Hepatocyte (in vitro differentiated cells): ENCODE results near the gene TRAF3IP1. TPM values are rescaled to one million over a fixed set of nuclear protein-coding genes. Genes with fewer than 3 reads are reported as not detected.

ENCODE experiments used
- DNase-seq: peaks from one replicate; pipeline ENCODE4 v3.0.0-alpha.2; 2016; ENCODE audit warnings: low spot score
- H2AFZ ChIP-seq: fragments of 200-600 bp; sonication (generic); 2 replicates; pipeline ENCODE4 v1.6.0; 2016; ENCODE audit warnings: antibody characterized with exemption, mild to moderate bottlenecking
- H3K27ac ChIP-seq: fragments of 200-600 bp; sonication (generic); 2 replicates; pipeline ENCODE4 v1.5.1; 2016; ENCODE audit warnings: mild to moderate bottlenecking
- H3K27me3 ChIP-seq: fragments of 200-600 bp; sonication (generic); 2 replicates; pipeline ENCODE4 v1.6.1; 2016
- H3K36me3 ChIP-seq: fragments of 200-600 bp; sonication (generic); replicated peaks from 2 replicates; pipeline ENCODE4 v1.5.1; 2016; ENCODE audit warnings: low read depth; ENCODE audit not compliant: insufficient read depth
- H3K4me1 ChIP-seq: fragments of 200-600 bp; sonication (generic); 2 replicates; pipeline ENCODE4 v1.5.1; 2016; ENCODE audit warnings: mild to moderate bottlenecking, moderate library complexity; ENCODE audit not compliant: insufficient read depth
- H3K4me2 ChIP-seq: fragments of 200-600 bp; sonication (generic); 2 replicates; pipeline ENCODE4 v1.6.0; 2016
- H3K4me3 ChIP-seq: fragments of 200-600 bp; sonication (generic); 2 replicates; pipeline ENCODE4 v1.5.1; 2016; ENCODE audit warnings: mild to moderate bottlenecking
- H3K79me2 ChIP-seq: fragments of 200-600 bp; sonication (generic); 2 replicates; pipeline ENCODE4 v1.6.0; 2017; ENCODE audit warnings: mild to moderate bottlenecking
- H3K9me2 ChIP-seq: fragments of 200-600 bp; sonication (generic); replicated peaks from 2 replicates; pipeline ENCODE4 v1.6.0; 2017; ENCODE audit warnings: mild to moderate bottlenecking; ENCODE audit not compliant: insufficient read depth
- H3K9me3 ChIP-seq: fragments of 200-600 bp; sonication (generic); 2 replicates; pipeline ENCODE4 v1.5.1; 2016; ENCODE audit warnings: low read depth, mild to moderate bottlenecking
- H4K20me1 ChIP-seq: fragments of 200-600 bp; sonication (generic); 2 replicates; pipeline ENCODE4 v1.6.0; 2016; ENCODE audit warnings: mild to moderate bottlenecking; ENCODE audit not compliant: insufficient read depth, poor library complexity, severe bottlenecking
- CTCF ChIP-seq: fragments of 200-600 bp; sonication (generic); IDR thresholded peaks from 2 replicates; pipeline ENCODE4 v1.5.1; 2016; ENCODE audit warnings: antibody characterized with exemption, mild to moderate bottlenecking; ENCODE audit not compliant: poor library complexity
- EZH2 ChIP-seq: fragments of 200-600 bp; sonication (generic); IDR thresholded peaks from 2 replicates; pipeline ENCODE4 v1.6.1; 2016; ENCODE audit warnings: antibody characterized with exemption, mild to moderate bottlenecking, borderline replicate concordance
- EZH2phosphoT487 ChIP-seq: fragments of 200-600 bp; sonication (generic); IDR thresholded peaks from one replicate; pipeline ENCODE4 v1.6.1; 2018; ENCODE audit warnings: antibody characterized with exemption, mild to moderate bottlenecking, low read depth, moderate library complexity; ENCODE audit not compliant: unreplicated experiment, severe bottlenecking
- WGBS: methylation state at CpG from one replicate; pipeline ENCODE4 v1.1.6; 2016; ENCODE audit warnings: low lambda C conversion rate; ENCODE audit errors: missing lambda C conversion rate; 5-methylcytosine and 5-hydroxymethylcytosine counted together
- polyA plus RNA-seq: library from polyadenylated mRNA; unstranded; fragments of >200 nt; fragmentation: Nextera tagmentation; extraction: Ambion mirVana; gene quantifications from 2 replicates; pipeline ENCODE4 v1.2.1, GENCODE V29; 2016
- total RNA-seq: library from RNA; depleted of rRNA; stranded (reverse); fragments of >200 nt; gene quantifications from 2 replicates; pipeline ENCODE4 v1.2.3, GENCODE V29; 2014

Gene TRAF3IP1
- total and polyA plus RNA-seq, 2 experiments from 2014 or later: 9.0 to 9.1 TPM

GRCh38 chr2:238413368-238413767, 93.0 kb downstream of the TRAF3IP1 start:
- H3K4me3 ChIP-seq: no peak overlapping the region
- 100% methylated on average over 2 of the region's 2 CpGs for WGBS
- no peak overlapping the region for H2AFZ ChIP-seq
- no peaks in the 10 kb centered on the region for H3K9me3 ChIP-seq
- no peak overlapping the region for H3K27ac ChIP-seq
- H3K79me2 ChIP-seq: no peaks in the 10 kb centered on the region
- H3K36me3 ChIP-seq: no peaks in the 10 kb centered on the region
- no peak for TF ChIP-seq EZH2
- TF ChIP-seq CTCF: no peak
- no peak for TF ChIP-seq EZH2phosphoT487
- H3K27me3 ChIP-seq: no peaks in the 10 kb centered on the region
- DNase-seq: no peak
- H3K9me2 ChIP-seq: no peaks in the 10 kb centered on the region
- no peak overlapping the region for H3K4me2 ChIP-seq
- no peaks in the 10 kb centered on the region for H3K4me1 ChIP-seq
- no peaks in the 10 kb centered on the region for H4K20me1 ChIP-seq

- Histone ChIP-seq H3K79me2 (no peaks in the 10 kb centered on the region), H3K27ac (no peak overlapping the region), H3K4me2 (no peak overlapping the region), H4K20me1 (no peaks in the 10 kb centered on the region), H3K36me3 (no peaks in the 10 kb centered on the region), H3K4me3 (no peak overlapping the region), H3K4me1 (peaks cover under 1% of the 10 kb centered on the region), H3K9me3 (no peaks in the 10 kb centered on the region), H3K27me3 (no peaks in the 10 kb centered on the region), H3K9me2 (no peaks in the 10 kb centered on the region), H2AFZ (no peak overlapping the region)
- 69% methylated on average over 12 of the region's 12 CpGs for WGBS
- DNase-seq: no peak
- no peak for TF ChIP-seq CTCF
- no peak for TF ChIP-seq EZH2
- no peak for TF ChIP-seq EZH2phosphoT487
These were observed 94.9 kb downstream of the TRAF3IP1 start for GRCh38 chr2:238415036-238415764.

DNA sequence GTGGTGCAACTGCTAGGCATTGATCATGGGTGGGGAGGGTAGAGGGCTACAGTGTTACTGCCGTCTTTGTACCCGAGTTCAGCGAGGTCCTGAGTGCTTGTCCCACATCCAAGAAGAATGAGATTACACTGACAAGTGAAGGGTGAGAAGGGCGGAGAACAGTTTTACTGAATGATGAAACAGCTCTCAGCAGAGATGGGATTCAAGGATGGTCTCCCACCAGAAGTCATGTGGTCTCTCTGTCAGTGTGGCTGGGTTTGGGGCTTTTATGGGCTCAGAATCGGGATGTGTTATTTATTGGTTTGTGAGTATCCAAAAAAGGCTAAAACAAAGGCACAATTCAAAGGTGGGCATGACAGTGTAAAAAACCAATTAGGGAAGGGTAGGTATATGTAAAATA, 95.6 kb downstream of the TRAF3IP1 start:
- Histone ChIP-seq H3K36me3 (no peaks in the 10 kb centered on the region), H2AFZ (no peak overlapping the region), H3K27ac (no peak overlapping the region), H3K79me2 (no peaks in the 10 kb centered on the region), H3K4me2 (no peak overlapping the region), H3K9me2 (no peaks in the 10 kb centered on the region), H3K9me3 (no peaks in the 10 kb centered on the region), H3K4me1 (peaks cover 7% of the 10 kb centered on the region), H3K4me3 (no peak overlapping the region), H3K27me3 (no peaks in the 10 kb centered on the region), H4K20me1 (no peaks in the 10 kb centered on the region)
- WGBS: 92% methylated on average over 5 of the region's 5 CpGs
- no peak for DNase-seq
- TF ChIP-seq EZH2 (no peak), EZH2phosphoT487 (no peak), CTCF (no peak)
